ENCODE data around the gene PLCB1. TPM values are rescaled to one million over a fixed set of nuclear protein-coding genes. Genes with fewer than 3 reads are reported as not detected.
A peak's percentile ranks its signal among the peaks of the same experiment; 100 is the strongest.

PLCB1 gene
- total RNA-seq, 1 donor from 2014 or later: 10.7 TPM

GRCh38 chr20:8144282-8145245 is 12.5 kb downstream of the PLCB1 start:
- Histone ChIP-seq H3K9ac (ENCODE audit: low read length) (no peak overlapping the region), H3K27ac (ENCODE audit: low read depth, low read length) (no peak overlapping the region), H3K4me3 (ENCODE audit: insufficient read depth, low read depth, low read length) (no peak overlapping the region), H2AFZ (ENCODE audit: low read depth, low read length) (no peak overlapping the region), H3K4me2 (ENCODE audit: low read length) (peak overlapping the region; percentile 21), H3K27me3 (ENCODE audit: insufficient read depth, low read length) (peaks cover 43% of the 10 kb centered on the region), H4K20me1 (ENCODE audit: insufficient read depth, low read length) (peaks cover 5% of the 10 kb centered on the region), H3K36me3 (ENCODE audit: insufficient read depth, low read length) (no peaks in the 10 kb centered on the region), H3K9me3 (ENCODE audit: insufficient read depth, low read depth, low read length) (no peaks in the 10 kb centered on the region), H3K4me1 (ENCODE audit: insufficient read depth, low read length) (peaks cover 11% of the 10 kb centered on the region), H3K79me2 (ENCODE audit: insufficient read depth, low read length) (no peaks in the 10 kb centered on the region)
- Mint-ChIP-seq H3K27me3 (ENCODE audit: low read depth, unreplicated experiment) (no peaks in the 10 kb centered on the region), H3K4me3 (ENCODE audit: unreplicated experiment) (no peak overlapping the region), H3K9me3 (ENCODE audit: unreplicated experiment) (no peaks in the 10 kb centered on the region), H3K36me3 (ENCODE audit: low read depth, unreplicated experiment) (peaks cover 1% of the 10 kb centered on the region), H3K4me1 (ENCODE audit: low read depth, unreplicated experiment) (peaks cover 14% of the 10 kb centered on the region), H3K27ac (ENCODE audit: unreplicated experiment) (peak overlapping the region; percentile 11)
- FAIRE-seq (peak; percentile 60), DNase-seq (ENCODE audit: low read depth) (peak; percentile 92)
- TF ChIP-seq CTCF (IDR thresholded peaks at IDR 0.05; ENCODE audit: insufficient read depth, low read depth, low read length): no peak
- no peak for TF ChIP-seq EZH2 (IDR thresholded peaks at IDR 0.05; ENCODE audit: insufficient read depth, low read length)

- Histone ChIP-seq H4K20me1 (ENCODE audit: insufficient read depth, low read length) (peaks cover 5% of the 10 kb centered on the region), H3K4me2 (ENCODE audit: low read length) (peak overlapping the region; percentile 21), H3K27ac (ENCODE audit: low read depth, low read length) (no peak overlapping the region), H3K4me3 (ENCODE audit: insufficient read depth, low read depth, low read length) (no peak overlapping the region), H2AFZ (ENCODE audit: low read depth, low read length) (no peak overlapping the region), H3K79me2 (ENCODE audit: insufficient read depth, low read length) (no peaks in the 10 kb centered on the region), H3K4me1 (ENCODE audit: insufficient read depth, low read length) (peaks cover 11% of the 10 kb centered on the region), H3K27me3 (ENCODE audit: insufficient read depth, low read length) (peaks cover 36% of the 10 kb centered on the region), H3K9me3 (ENCODE audit: insufficient read depth, low read depth, low read length) (no peaks in the 10 kb centered on the region), H3K9ac (ENCODE audit: low read length) (no peak overlapping the region), H3K36me3 (ENCODE audit: insufficient read depth, low read length) (no peaks in the 10 kb centered on the region)
- no peak overlapping the region for H3K27ac Mint-ChIP-seq (ENCODE audit: unreplicated experiment)
- no peaks in the 10 kb centered on the region for H3K9me3 Mint-ChIP-seq (ENCODE audit: unreplicated experiment)
- TF ChIP-seq EZH2 (IDR thresholded peaks at IDR 0.05; ENCODE audit: insufficient read depth, low read length) (no peak), CTCF (IDR thresholded peaks at IDR 0.05; ENCODE audit: insufficient read depth, low read depth, low read length) (no peak)
- H3K4me1 Mint-ChIP-seq (ENCODE audit: low read depth, unreplicated experiment): peaks cover 14% of the 10 kb centered on the region
- H3K36me3 Mint-ChIP-seq (ENCODE audit: low read depth, unreplicated experiment): peaks cover 1% of the 10 kb centered on the region
- DNase-seq (ENCODE audit: low read depth) (no peak), FAIRE-seq (no peak)
- H3K4me3 Mint-ChIP-seq (ENCODE audit: unreplicated experiment): no peak overlapping the region
- H3K27me3 Mint-ChIP-seq (ENCODE audit: low read depth, unreplicated experiment): no peaks in the 10 kb centered on the region
Measured at GRCh38 chr20:8145246-8146168, 13.4 kb downstream of the PLCB1 start.

Data from astrocyte (in vitro differentiated cells and primary cell).